ENCODE data around the gene FAM193B.

The FAM193B gene

GRCh38 chr5:177554474-177555111 is at the start of gene FAM193B:
TSS of gene FAM193B (minus strand) at chr5:177554563. CDS start at chr5:177554458, 105 bp downstream.
- DNase-seq (ENCODE audit: low spot score), result peak; percentile 95

GRCh38 chr5:177604116-177604521 is 49.8 kb upstream of the FAM193B start:
- DNase-seq (ENCODE audit: low spot score), result no peak

DNA sequence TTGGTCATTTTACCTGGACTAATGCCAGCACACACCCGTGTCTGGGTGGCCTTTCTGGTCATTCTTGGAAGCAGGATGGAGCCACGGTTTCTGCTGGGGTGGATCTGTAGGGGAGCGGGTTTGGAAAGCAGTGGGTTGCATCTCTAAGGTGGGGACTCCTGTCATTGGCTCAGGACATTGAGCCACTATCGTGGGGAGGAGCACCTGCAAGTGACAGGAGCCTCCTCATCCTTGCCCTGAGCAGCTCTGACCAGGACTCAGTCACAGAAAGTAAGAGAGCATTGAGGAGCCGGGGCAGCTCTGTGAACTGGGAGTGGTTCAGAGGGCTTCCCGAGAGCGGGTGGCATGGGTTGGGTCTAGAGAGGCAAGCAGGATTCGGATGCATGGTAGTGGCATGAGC is 49.3 kb upstream of the FAM193B start:
- DNase-seq (ENCODE audit: low spot score), result no peak

DNA sequence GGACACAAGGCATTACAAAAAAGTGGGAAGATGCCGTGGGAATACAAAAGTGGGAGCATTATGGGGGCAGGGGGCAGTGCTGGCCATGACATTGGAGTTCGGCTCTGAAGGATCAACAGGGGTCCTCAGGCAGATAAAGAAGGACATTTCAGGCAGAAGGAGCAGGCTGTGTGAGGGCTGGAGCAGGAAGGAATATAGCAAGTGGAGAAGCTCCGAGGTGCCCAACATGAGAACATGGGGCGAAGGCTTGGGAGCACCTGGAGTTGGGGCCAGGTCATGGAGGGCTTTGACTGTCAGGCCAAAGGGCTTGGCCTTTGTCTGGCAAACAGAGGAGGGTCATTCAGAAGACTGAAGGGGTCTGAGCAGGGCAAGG is 48.1 kb upstream of the FAM193B start:
- no peak for DNase-seq (ENCODE audit: low spot score)

GRCh38 chr5:177601577-177602457 is 47.5 kb upstream of the FAM193B start:
- DNase-seq (ENCODE audit: low spot score), result no peak

GRCh38 chr5:177601126-177601525 is 46.8 kb upstream of the FAM193B start:
- no peak for DNase-seq (ENCODE audit: low spot score)

GRCh38 chr5:177600508-177601018 is 46.2 kb upstream of the FAM193B start:
- peak; percentile 54 for DNase-seq (ENCODE audit: low spot score)

- DNase-seq (ENCODE audit: low spot score), result peak; percentile 72
Observed at GRCh38 chr5:177599731-177600507, 45.6 kb upstream of the FAM193B start, which contains the start of gene B4GALT7. TSS of gene B4GALT7 (plus strand) at chr5:177600132. CDS start at chr5:177600211, 79 bp downstream.

GRCh38 chr5:177598477-177598876 is 44.1 kb upstream of the FAM193B start:
- DNase-seq (ENCODE audit: low spot score), result no peak

DNA sequence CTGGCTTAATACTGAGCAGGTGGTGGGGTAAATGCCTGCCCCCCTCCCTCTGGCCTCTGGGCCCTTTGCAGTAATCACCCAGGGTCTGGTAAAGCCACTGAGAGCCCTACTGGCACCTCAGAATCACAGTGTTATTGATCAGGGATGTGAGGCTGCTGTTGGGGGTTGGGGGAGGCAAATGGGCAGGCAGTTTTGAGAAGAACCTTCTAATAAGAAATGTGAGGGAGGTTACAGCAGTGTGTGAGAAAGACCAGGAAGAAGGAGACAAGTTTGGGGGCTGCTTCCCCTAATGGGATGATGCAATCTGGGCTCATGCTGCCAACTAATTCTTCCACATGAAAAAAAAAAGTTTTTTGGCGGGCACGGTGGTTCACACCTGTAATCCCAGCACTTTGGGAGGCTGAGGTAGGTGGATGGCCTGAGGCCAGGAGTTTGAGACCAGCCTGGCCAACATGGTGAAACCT is 42.4 kb upstream of the FAM193B start:
- no peak for DNase-seq (ENCODE audit: low spot score)

- DNase-seq (ENCODE audit: low spot score), result no peak
Observed at GRCh38 chr5:177595991-177596774, 41.8 kb upstream of the FAM193B start.

GRCh38 chr5:177595026-177595585 is 40.7 kb upstream of the FAM193B start:
- no peak for DNase-seq (ENCODE audit: low spot score)

- DNase-seq (ENCODE audit: low spot score), result no peak
Observed at GRCh38 chr5:177594071-177594470, 39.7 kb upstream of the FAM193B start.

DNA sequence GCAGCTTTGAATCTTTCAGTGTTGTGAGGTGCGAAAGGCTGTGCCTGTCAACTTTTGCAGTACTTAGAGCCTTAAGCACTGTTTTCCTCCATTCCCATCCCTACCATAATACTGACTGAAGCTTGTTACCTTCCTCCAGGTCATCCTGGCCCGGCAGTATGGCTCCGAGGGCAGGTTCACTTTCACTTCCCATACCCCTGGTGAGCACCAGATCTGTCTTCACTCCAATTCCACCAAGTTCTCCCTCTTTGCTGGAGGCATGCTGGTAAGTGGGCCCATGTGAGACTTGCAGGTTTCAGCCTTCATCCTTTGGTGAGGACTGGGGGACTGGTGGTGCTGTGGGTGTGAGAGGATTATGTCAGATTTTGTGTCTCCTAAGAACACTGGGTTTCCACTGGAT is 39.1 kb upstream of the FAM193B start:
- DNase-seq (ENCODE audit: low spot score), result no peak

- no peak for DNase-seq (ENCODE audit: low spot score)
Observed at GRCh38 chr5:177592905-177593304, 38.5 kb upstream of the FAM193B start.

DNA sequence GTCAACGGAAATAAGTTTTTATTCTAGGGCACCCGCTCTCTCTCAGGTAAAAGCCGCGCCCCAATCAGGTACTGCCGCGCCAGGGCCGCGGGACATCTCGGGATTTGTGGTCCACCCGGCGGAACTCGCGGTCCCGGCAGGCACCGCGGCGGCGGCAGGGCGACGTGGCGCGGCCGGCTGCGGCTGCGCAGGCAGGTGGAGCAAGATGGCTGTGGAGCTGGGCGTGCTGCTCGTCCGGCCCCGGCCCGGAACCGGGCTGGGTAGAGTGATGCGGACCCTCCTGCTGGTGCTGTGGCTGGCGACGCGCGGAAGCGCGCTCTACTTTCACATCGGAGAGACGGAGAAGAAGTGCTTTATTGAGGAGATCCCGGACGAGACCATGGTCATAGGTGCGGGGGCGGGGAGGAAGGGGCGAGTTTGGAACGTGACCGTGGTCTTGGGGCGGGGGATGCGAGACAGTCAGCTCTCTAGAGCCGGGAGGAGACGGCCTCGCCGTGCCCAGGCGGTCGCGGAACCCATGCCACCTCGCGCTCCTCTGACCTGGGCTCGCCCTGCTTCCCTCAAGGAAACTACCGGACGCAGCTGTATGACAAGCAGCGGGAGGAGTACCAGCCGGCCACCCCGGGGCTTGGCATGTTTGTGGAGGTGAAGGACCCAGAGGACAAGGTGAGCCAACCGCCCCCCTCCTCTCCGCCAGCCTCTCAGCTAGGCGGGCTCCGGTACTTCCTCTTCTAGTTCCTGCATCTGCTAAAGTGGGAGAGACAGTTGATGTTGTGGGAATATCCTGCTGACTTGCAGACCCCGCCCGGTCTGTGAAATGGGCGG is 37.9 kb upstream of the FAM193B start, which contains the start of gene TMED9:
Gene TMED9 (plus strand): TSS at position 194 of the 825 bp plus-strand sequence. CDS start 12 bp downstream, at position 206.
- DNase-seq (ENCODE audit: low spot score), result peak; percentile 89

DNA sequence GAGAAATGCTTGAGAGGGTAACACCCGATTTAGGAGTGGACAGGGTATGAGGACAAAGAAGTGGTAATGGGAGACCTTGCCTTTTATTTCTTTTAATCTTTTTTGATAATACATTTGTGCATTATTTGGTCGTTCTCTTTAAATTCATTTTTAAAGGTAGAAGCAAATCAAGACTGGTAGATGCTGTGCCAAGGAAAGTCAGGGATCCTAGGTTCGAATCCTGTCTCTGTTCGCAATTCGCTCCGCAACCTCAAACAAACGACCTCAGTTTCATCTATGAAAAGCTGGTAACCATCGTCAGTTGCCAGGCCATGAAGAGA is 37.3 kb upstream of the FAM193B start:
- no peak for DNase-seq (ENCODE audit: low spot score)

GRCh38 chr5:177590406-177590805 is 36.0 kb upstream of the FAM193B start:
- DNase-seq (ENCODE audit: low spot score), result no peak

GRCh38 chr5:177588413-177588909 is 34.1 kb upstream of the FAM193B start:
- no peak for DNase-seq (ENCODE audit: low spot score)

DNA sequence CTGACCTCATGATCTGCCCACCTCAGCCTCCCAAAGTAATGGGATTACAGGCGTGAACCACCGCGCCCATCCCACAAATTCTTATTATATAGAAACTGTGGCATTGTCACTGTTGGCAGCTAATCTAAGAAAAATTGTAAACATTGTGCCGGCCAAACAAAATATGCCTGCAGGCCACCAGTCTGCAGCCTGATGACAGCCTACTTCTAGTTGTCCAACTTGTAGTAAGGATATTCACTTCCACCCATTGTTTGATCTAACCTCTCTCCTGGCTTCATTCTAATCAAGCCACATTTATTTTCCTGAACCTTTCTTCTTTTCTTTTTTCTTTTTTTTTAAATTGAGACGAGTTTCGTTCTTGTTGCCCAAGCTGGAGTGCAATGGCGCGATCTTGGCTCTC is 24.0 kb upstream of the FAM193B start:
- DNase-seq (ENCODE audit: low spot score), result no peak

Measured in NAMALWA (cell line).